ENCODE data around the gene ZNF362. TPM values are rescaled to one million over a fixed set of nuclear protein-coding genes. Genes with fewer than 3 reads are reported as not detected.
"Not testable (repeated sequence)": the region's sequence is repeated elsewhere in the genome, so short reads cannot be mapped to it uniquely, and the experiment has no call there.

The ZNF362 gene
- total RNA-seq, 2 donors from 2014 or later, result 16.9 to 23.9 TPM

GRCh38 chr1:33299461-33300155, 43.3 kb downstream of the ZNF362 start:
- H3K36me3 Mint-ChIP-seq (ENCODE audit: insufficient read depth in 2 of 2), result peaks cover 0 to 1% of the 10 kb centered on the region in 2 donors
- DNase-seq, result no peak
- no peak overlapping the region for H3K4me3 Mint-ChIP-seq
- ATAC-seq (replicated peaks in 1 of 2), result no peak
- peaks cover 12% of the 10 kb centered on the region for H3K4me1 Mint-ChIP-seq (ENCODE audit: low read depth)
- no peaks in the 10 kb centered on the region for H3K9me3 Mint-ChIP-seq
- H3K27me3 Mint-ChIP-seq (ENCODE audit: low read depth), result no peaks in the 10 kb centered on the region
- H3K27ac Mint-ChIP-seq, result no peak overlapping the region

GRCh38 chr1:33300673-33301072, 44.4 kb downstream of the ZNF362 start:
- H3K4me1 Mint-ChIP-seq (ENCODE audit: low read depth), result peaks cover 12% of the 10 kb centered on the region

GRCh38 chr1:33301273-33301984, 45.1 kb downstream of the ZNF362 start:
- Mint-ChIP-seq H3K27ac (no peak overlapping the region), H3K36me3 (ENCODE audit: insufficient read depth in 2 of 2) (peaks cover 0 to 1% of the 10 kb centered on the region in 2 donors), H3K27me3 (ENCODE audit: low read depth) (peaks cover 12% of the 10 kb centered on the region), H3K4me3 (no peak overlapping the region), H3K9me3 (no peaks in the 10 kb centered on the region), H3K4me1 (ENCODE audit: low read depth) (peaks cover 17% of the 10 kb centered on the region)
- no peak for ATAC-seq (replicated peaks in 1 of 2)
- no peak for DNase-seq

More at GRCh38 chr1:33300673-33301072, 44.4 kb downstream of the ZNF362 start:
- Mint-ChIP-seq H3K27me3 (ENCODE audit: low read depth) (peaks cover 4% of the 10 kb centered on the region), H3K36me3 (ENCODE audit: insufficient read depth in 2 of 2) (peaks cover 0 to 1% of the 10 kb centered on the region in 2 donors), H3K4me3 (no peak overlapping the region), H3K9me3 (no peaks in the 10 kb centered on the region), H3K27ac (no peak overlapping the region)
- DNase-seq, result no peak
- no peak for ATAC-seq (replicated peaks in 1 of 2)

GRCh38 chr1:33302325-33302724, 46.0 kb downstream of the ZNF362 start:
- Mint-ChIP-seq H3K9me3 (no peaks in the 10 kb centered on the region), H3K4me3 (no peak overlapping the region), H3K27ac (peak overlapping the region; percentile 65), H3K4me1 (ENCODE audit: low read depth) (peaks cover 17% of the 10 kb centered on the region), H3K27me3 (ENCODE audit: low read depth) (peaks cover 12% of the 10 kb centered on the region), H3K36me3 (ENCODE audit: insufficient read depth in 2 of 2) (peaks cover 0 to 1% of the 10 kb centered on the region in 2 donors)
- peak in 1 of 2 donors; percentile 31 for DNase-seq
- peak in 1 of 2 donors; percentile 50 for ATAC-seq (replicated peaks in 1 of 2)

GRCh38 chr1:33305016-33305415, 48.7 kb downstream of the ZNF362 start:
- DNase-seq (no peak), ATAC-seq (replicated peaks in 1 of 2) (no peak)
- peaks cover 12% of the 10 kb centered on the region for H3K27me3 Mint-ChIP-seq (ENCODE audit: low read depth)
- H3K36me3 Mint-ChIP-seq (ENCODE audit: insufficient read depth in 2 of 2), result no peaks in the 10 kb centered on the region
- H3K4me1 Mint-ChIP-seq (ENCODE audit: low read depth), result peaks cover 17% of the 10 kb centered on the region
- H3K9me3 Mint-ChIP-seq, result no peaks in the 10 kb centered on the region
- no peak overlapping the region for H3K4me3 Mint-ChIP-seq
- no peak overlapping the region for H3K27ac Mint-ChIP-seq

GRCh38 chr1:33305816-33306652, 49.7 kb downstream of the ZNF362 start:
- Mint-ChIP-seq H3K4me3 (no peak overlapping the region), H3K27me3 (ENCODE audit: low read depth) (peaks cover 12% of the 10 kb centered on the region), H3K27ac (no peak overlapping the region), H3K9me3 (no peaks in the 10 kb centered on the region), H3K4me1 (ENCODE audit: low read depth) (peaks cover 17% of the 10 kb centered on the region), H3K36me3 (ENCODE audit: insufficient read depth in 2 of 2) (no peaks in the 10 kb centered on the region)
- DNase-seq (no peak), ATAC-seq (replicated peaks in 1 of 2) (no peak)

- H3K27ac Mint-ChIP-seq, result no peak overlapping the region
- H3K36me3 Mint-ChIP-seq (ENCODE audit: insufficient read depth in 2 of 2), result no peaks in the 10 kb centered on the region
- H3K27me3 Mint-ChIP-seq (ENCODE audit: low read depth), result peaks cover 12% of the 10 kb centered on the region
- no peaks in the 10 kb centered on the region for H3K9me3 Mint-ChIP-seq
- no peak for ATAC-seq (replicated peaks in 1 of 2)
- H3K4me3 Mint-ChIP-seq, result peak overlapping the region in 1 of 2 donors; percentile 37
- H3K4me1 Mint-ChIP-seq (ENCODE audit: low read depth), result peaks cover 13% of the 10 kb centered on the region
- DNase-seq, result no peak
Measured at GRCh38 chr1:33306653-33307493, 50.6 kb downstream of the ZNF362 start.

GRCh38 chr1:33307494-33307864, 51.2 kb downstream of the ZNF362 start:
- H3K27me3 Mint-ChIP-seq (ENCODE audit: low read depth), result peaks cover 12% of the 10 kb centered on the region
- no peaks in the 10 kb centered on the region for H3K9me3 Mint-ChIP-seq
- H3K4me3 Mint-ChIP-seq, result no peak overlapping the region
- H3K27ac Mint-ChIP-seq, result no peak overlapping the region
- DNase-seq, result no peak
- H3K4me1 Mint-ChIP-seq (ENCODE audit: low read depth), result peaks cover 7% of the 10 kb centered on the region
- ATAC-seq (replicated peaks in 1 of 2), result no peak
- no peaks in the 10 kb centered on the region for H3K36me3 Mint-ChIP-seq (ENCODE audit: insufficient read depth in 2 of 2)

- not testable (repeated sequence) for H3K36me3 Mint-ChIP-seq (ENCODE audit: insufficient read depth in 2 of 2); H3K9me3 Mint-ChIP-seq; H3K27ac Mint-ChIP-seq; H3K4me3 Mint-ChIP-seq; ATAC-seq (replicated peaks in 1 of 2); DNase-seq; H3K4me1 Mint-ChIP-seq (ENCODE audit: low read depth)
- H3K27me3 Mint-ChIP-seq (ENCODE audit: low read depth), result peaks cover 12% of the 10 kb centered on the region
Measured at GRCh38 chr1:33309351-33309750, 53.1 kb downstream of the ZNF362 start.

GRCh38 chr1:33310702-33311101, 54.4 kb downstream of the ZNF362 start:
- H3K4me1 Mint-ChIP-seq (ENCODE audit: low read depth), result peaks cover 8% of the 10 kb centered on the region
- H3K36me3 Mint-ChIP-seq (ENCODE audit: insufficient read depth in 2 of 2), result no peaks in the 10 kb centered on the region
- H3K27ac Mint-ChIP-seq, result no peak overlapping the region
- H3K27me3 Mint-ChIP-seq (ENCODE audit: low read depth), result peaks cover 7% of the 10 kb centered on the region
- H3K9me3 Mint-ChIP-seq, result no peaks in the 10 kb centered on the region
- no peak overlapping the region for H3K4me3 Mint-ChIP-seq
- ATAC-seq (replicated peaks in 1 of 2) (no peak), DNase-seq (no peak)

- no peak overlapping the region for H3K4me3 Mint-ChIP-seq
- no peaks in the 10 kb centered on the region for H3K36me3 Mint-ChIP-seq (ENCODE audit: insufficient read depth in 2 of 2)
- H3K27ac Mint-ChIP-seq, result no peak overlapping the region
- no peaks in the 10 kb centered on the region for H3K9me3 Mint-ChIP-seq
- H3K4me1 Mint-ChIP-seq (ENCODE audit: low read depth), result peaks cover 6% of the 10 kb centered on the region
- no peak for DNase-seq
- ATAC-seq (replicated peaks in 1 of 2), result no peak
- H3K27me3 Mint-ChIP-seq (ENCODE audit: low read depth), result no peaks in the 10 kb centered on the region
Measured at GRCh38 chr1:33311706-33312412, 55.6 kb downstream of the ZNF362 start.

GRCh38 chr1:33312413-33312749, 56.1 kb downstream of the ZNF362 start:
- Mint-ChIP-seq H3K4me1 (ENCODE audit: low read depth) (peaks cover 6% of the 10 kb centered on the region), H3K36me3 (ENCODE audit: insufficient read depth in 2 of 2) (no peaks in the 10 kb centered on the region), H3K4me3 (no peak overlapping the region), H3K27me3 (ENCODE audit: low read depth) (no peaks in the 10 kb centered on the region), H3K27ac (no peak overlapping the region), H3K9me3 (no peaks in the 10 kb centered on the region)
- no peak for ATAC-seq (replicated peaks in 1 of 2)
- no peak for DNase-seq
